PC-3 (cell line): ENCODE data around the gene ZFYVE28. TPM values are rescaled to one million over a fixed set of nuclear protein-coding genes. Genes with fewer than 3 reads are reported as not detected.

ENCODE experiments used
- ATAC-seq: fragments of 200-7000 bp; cut with Tn5 transposase; 2 replicates; pipeline ENCODE4 v1.9.1; 2020; ENCODE audit warnings: mild to moderate bottlenecking, moderate library complexity
- BruUV-seq: library from RNA; stranded (reverse); fragments of 400-500 nt; replicated peaks from 2 replicates; lab custom pipeline; 2021; lab: Mats Ljungman, UMichigan
- CTCF ChIA-PET: fragments of 300-600 bp; sonication (Branson Sonifier 250); formaldehyde crosslinking; loops from one replicate; lab custom pipeline; 2022; ENCODE audit warnings: antibody characterized with exemption; lab: Charles Lee
- POLR2A ChIA-PET: fragments of 300-600 bp; sonication (Branson Sonifier 250); formaldehyde crosslinking; loops from one replicate; lab custom pipeline; 2022; ENCODE audit warnings: antibody characterized with exemption; ENCODE audit not compliant: unreplicated experiment; lab: Charles Lee
- DNase-seq: peaks from one replicate; pipeline ENCODE4 v3.0.0-alpha.2; 2015
- H2AFZ ChIP-seq: fragments of 300-600 bp; sonication (generic); 2 replicates; pipeline ENCODE4 v1.6.0; 2016; ENCODE audit warnings: antibody characterized with exemption, low read length
- H3F3A ChIP-seq: fragments of 300-600 bp; sonication (generic); one replicate; pipeline ENCODE4 v1.6.0; 2017; ENCODE audit warnings: antibody characterized with exemption, low read length, control low read depth, mild to moderate bottlenecking; ENCODE audit not compliant: unreplicated experiment
- H3K27ac ChIP-seq: fragments of 300-600 bp; sonication (generic); 2 replicates; pipeline ENCODE4 v1.5.1; 2016; ENCODE audit warnings: mild to moderate bottlenecking, low read length
- H3K27me3 ChIP-seq: fragments of 300-600 bp; sonication (generic); 2 replicates; pipeline ENCODE4 v1.6.1; 2016; ENCODE audit warnings: low read length, mixed read lengths
- H3K36me3 ChIP-seq: fragments of 300-600 bp; sonication (generic); 2 replicates; pipeline ENCODE4 v1.6.1; 2016; ENCODE audit warnings: low read depth, mixed run types, low read length, mixed read lengths
- H3K4me1 ChIP-seq: fragments of 300-600 bp; sonication (generic); 2 replicates; pipeline ENCODE4 v1.5.1; 2016; ENCODE audit warnings: low read length; ENCODE audit not compliant: insufficient read depth
- H3K4me2 ChIP-seq: fragments of 300-600 bp; sonication (generic); 2 replicates; pipeline ENCODE4 v1.6.0; 2016; ENCODE audit warnings: low read length
- H3K4me3 ChIP-seq: fragments of 300-600 bp; sonication (generic); 2 replicates; pipeline ENCODE4 v1.5.1; 2016; ENCODE audit warnings: mild to moderate bottlenecking, low read length, mixed read lengths
- H3K79me2 ChIP-seq: fragments of 300-600 bp; sonication (generic); 2 replicates; pipeline ENCODE4 v1.6.1; 2017; ENCODE audit warnings: low read length, mixed read lengths
- H3K9ac ChIP-seq: fragments of 300-600 bp; sonication (generic); 2 replicates; pipeline ENCODE4 v1.6.0; 2016; ENCODE audit warnings: mild to moderate bottlenecking, low read length
- H3K9me2 ChIP-seq: fragments of 300-600 bp; sonication (generic); replicated peaks from 2 replicates; pipeline ENCODE4 v1.6.1; 2016; ENCODE audit warnings: mixed run types, low read length, mixed read lengths
- H3K9me3 ChIP-seq: fragments of 300-600 bp; sonication (generic); 2 replicates; pipeline ENCODE4 v1.6.1; 2016; ENCODE audit warnings: low read length, mixed read lengths
- H4K20me1 ChIP-seq: fragments of 300-600 bp; sonication (generic); 2 replicates; pipeline ENCODE4 v1.6.1; 2016; ENCODE audit warnings: low read length, mixed read lengths
- EZH2 ChIP-seq: fragments of 300-600 bp; sonication (generic); IDR thresholded peaks from one replicate; pipeline ENCODE4 v1.6.1; 2017; ENCODE audit warnings: antibody characterized with exemption, mild to moderate bottlenecking, low read length; ENCODE audit not compliant: unreplicated experiment
- EZH2phosphoT487 ChIP-seq: fragments of 300-600 bp; sonication (generic); IDR thresholded peaks from 2 replicates; pipeline ENCODE4 v1.6.1; 2018; ENCODE audit warnings: mild to moderate bottlenecking, antibody characterized with exemption, low read length, borderline replicate concordance
- intact Hi-C: fragments of 100-400 bp; cut with micrococcal nuclease; formaldehyde crosslinking; loops from 2 replicates; pipeline ENCODE4 v1.9.0; 2023
- total RNA-seq: library from RNA; depleted of rRNA; stranded (reverse); fragments of >200 nt; gene quantifications from 2 replicates; pipeline ENCODE4 v1.2.3, GENCODE V29; 2014
- TF ChIP-seq, protein P1 (sequence below): fragments of 300-600 bp; sonication (generic); conservative IDR thresholded peaks from 2 replicates; pipeline ENCODE4 v1.5.1; 2017; ENCODE audit warnings: antibody characterized with exemption, low read depth, mild to moderate bottlenecking, low read length

The ZFYVE28 gene
- total RNA-seq, 1 experiment from 2014 or later = 8.0 TPM

DNA sequence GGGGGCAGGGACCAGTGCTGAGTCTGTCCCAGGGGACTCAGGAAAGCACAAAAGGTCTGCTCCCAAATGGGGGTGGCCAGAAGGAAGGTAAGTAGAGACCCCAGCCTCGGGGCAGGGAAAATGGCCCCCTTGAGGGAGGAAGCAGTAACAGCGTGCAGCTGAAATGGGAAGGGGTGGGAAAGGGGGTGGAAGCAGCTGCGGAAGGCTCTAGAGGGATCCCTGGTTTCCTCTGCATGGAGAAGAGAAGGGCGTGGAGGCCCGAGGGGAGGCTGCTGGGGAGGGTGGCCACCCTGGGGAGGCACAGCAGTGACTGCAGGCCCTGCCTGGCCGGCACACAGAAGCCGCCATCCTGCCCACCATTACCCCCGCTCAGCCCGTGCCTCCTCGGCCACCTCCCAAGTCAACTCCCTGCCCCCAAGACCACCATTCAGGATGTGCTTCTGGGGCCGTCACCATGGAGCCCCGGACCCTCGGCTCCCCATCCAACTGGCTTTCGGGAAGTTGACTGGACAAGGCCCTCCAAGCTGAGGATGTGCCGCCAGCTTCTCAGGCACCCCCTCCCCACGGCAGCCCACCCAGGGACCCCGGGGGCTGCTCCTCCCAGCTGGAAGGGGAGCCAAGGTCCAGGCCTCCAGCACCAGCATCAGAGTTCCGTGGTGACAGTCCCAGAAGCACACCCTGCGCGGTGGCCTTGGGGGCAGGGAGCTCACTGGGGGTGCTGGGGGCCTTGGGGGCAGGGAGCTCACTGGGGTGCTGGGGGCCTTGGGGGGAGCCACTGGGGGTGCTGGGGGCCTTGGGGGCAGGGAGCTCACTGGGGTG is 23.9 kb upstream of the ZFYVE28 start:
- Histone ChIP-seq H3K4me2 (no peak overlapping the region), H3K79me2 (no peaks in the 10 kb centered on the region), H3K9me3 (no peaks in the 10 kb centered on the region), H3K27ac (no peak overlapping the region), H3F3A (no peaks in the 10 kb centered on the region), H3K9ac (no peak overlapping the region), H3K9me2 (no peaks in the 10 kb centered on the region), H3K27me3 (no peaks in the 10 kb centered on the region), H3K4me1 (no peaks in the 10 kb centered on the region), H3K36me3 (no peaks in the 10 kb centered on the region; the same call in 1 of the 2 replicates), H4K20me1 (no peaks in the 10 kb centered on the region), H3K4me3 (no peak overlapping the region), H2AFZ (no peak overlapping the region)
- peak; percentile 31; the same call in 1 of the 2 replicates for ATAC-seq
- POLR2A ChIA-PET = no interaction called here
- no TSS peak for BruUV-seq
- no peak for TF ChIP-seq EZH2phosphoT487
- no peak for TF ChIP-seq EZH2
- TF ChIP-seq, protein P1, sequence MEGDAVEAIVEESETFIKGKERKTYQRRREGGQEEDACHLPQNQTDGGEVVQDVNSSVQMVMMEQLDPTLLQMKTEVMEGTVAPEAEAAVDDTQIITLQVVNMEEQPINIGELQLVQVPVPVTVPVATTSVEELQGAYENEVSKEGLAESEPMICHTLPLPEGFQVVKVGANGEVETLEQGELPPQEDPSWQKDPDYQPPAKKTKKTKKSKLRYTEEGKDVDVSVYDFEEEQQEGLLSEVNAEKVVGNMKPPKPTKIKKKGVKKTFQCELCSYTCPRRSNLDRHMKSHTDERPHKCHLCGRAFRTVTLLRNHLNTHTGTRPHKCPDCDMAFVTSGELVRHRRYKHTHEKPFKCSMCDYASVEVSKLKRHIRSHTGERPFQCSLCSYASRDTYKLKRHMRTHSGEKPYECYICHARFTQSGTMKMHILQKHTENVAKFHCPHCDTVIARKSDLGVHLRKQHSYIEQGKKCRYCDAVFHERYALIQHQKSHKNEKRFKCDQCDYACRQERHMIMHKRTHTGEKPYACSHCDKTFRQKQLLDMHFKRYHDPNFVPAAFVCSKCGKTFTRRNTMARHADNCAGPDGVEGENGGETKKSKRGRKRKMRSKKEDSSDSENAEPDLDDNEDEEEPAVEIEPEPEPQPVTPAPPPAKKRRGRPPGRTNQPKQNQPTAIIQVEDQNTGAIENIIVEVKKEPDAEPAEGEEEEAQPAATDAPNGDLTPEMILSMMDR = no peak
- intact Hi-C loops = no loop called here
- DNase-seq = no peak
- CTCF ChIA-PET = interaction anchor here (0.6 to 1.0 kb wide), 3 partner anchors 34 to 222 kb away, joined by 3 to 6 read pairs (median 4); no protein-coding TSS in a partner anchor

GRCh38 chr4:2441393-2442174 is 23.1 kb upstream of the ZFYVE28 start:
- Histone ChIP-seq H3K9me2 (no peaks in the 10 kb centered on the region), H2AFZ (no peak overlapping the region)
- CTCF ChIA-PET = interaction anchor here (0.6 to 1.0 kb wide), 2 partner anchors 81 to 221 kb away, joined by 3 to 5 read pairs; no protein-coding TSS in a partner anchor

More at GRCh38 chr4:2441393-2442174, 23.1 kb upstream of the ZFYVE28 start:
- POLR2A ChIA-PET = no interaction called here
- DNase-seq (peak; percentile 70), ATAC-seq (peak; percentile 92)
- no peaks in the 10 kb centered on the region for H3K27me3 ChIP-seq
- intact Hi-C loops = no loop called here
- H3K4me1 ChIP-seq = no peaks in the 10 kb centered on the region
- no peak overlapping the region for H3K27ac ChIP-seq
- no peak overlapping the region for H3K9ac ChIP-seq
- BruUV-seq = no TSS peak
- H3K9me3 ChIP-seq = no peaks in the 10 kb centered on the region
- H3F3A ChIP-seq = no peaks in the 10 kb centered on the region
- TF ChIP-seq, protein P1 = peak; percentile 89
- no peak for TF ChIP-seq EZH2phosphoT487
- H3K36me3 ChIP-seq = no peaks in the 10 kb centered on the region; the same call in 1 of the 2 replicates
- H3K4me2 ChIP-seq = no peak overlapping the region
- no peaks in the 10 kb centered on the region for H4K20me1 ChIP-seq
- H3K4me3 ChIP-seq = no peak overlapping the region
- H3K79me2 ChIP-seq = no peaks in the 10 kb centered on the region
